OCI-LY7 (cell line): ENCODE results near the gene PILRB. TPM values are rescaled to one million over a fixed set of nuclear protein-coding genes. Genes with fewer than 3 reads are reported as not detected.
A peak's percentile ranks its signal among the peaks of the same experiment; 100 is the strongest.
"Not testable (repeated sequence)": the region's sequence is repeated elsewhere in the genome, so short reads cannot be mapped to it uniquely, and the experiment has no call there.

Experiments used
- BruUV-seq: library from RNA; stranded (reverse); fragments of 400-500 nt; replicated peaks from 2 replicates; lab custom pipeline; 2021; lab: Mats Ljungman, UMichigan
- CTCF ChIA-PET: fragments of 300-600 bp; sonication (Branson Sonifier 250); formaldehyde crosslinking; loops from one replicate; lab custom pipeline; 2022; ENCODE audit warnings: antibody characterized with exemption; ENCODE audit not compliant: unreplicated experiment; lab: Charles Lee
- POLR2A ChIA-PET: fragments of 300-600 bp; sonication (Branson Sonifier 250); formaldehyde crosslinking; loops from one replicate; lab custom pipeline; 2022; ENCODE audit warnings: antibody characterized with exemption; lab: Charles Lee
- DNase-seq: peaks from one replicate; pipeline ENCODE4 v3.0.0-alpha.2; 2015; ENCODE audit warnings: low spot score
- H2AFZ ChIP-seq: fragments of 200-600 bp; sonication (generic), shearing (Covaris generic); 2 replicates; pipeline ENCODE4 v1.6.1; 2014; ENCODE audit warnings: mild to moderate bottlenecking, antibody characterized with exemption, low read length, moderate library complexity
- H3K27ac ChIP-seq: fragments of 200-600 bp; sonication (generic); 2 replicates; pipeline ENCODE4 v1.5.1; 2014; ENCODE audit warnings: mixed run types, low read depth, mild to moderate bottlenecking, moderate library complexity, low read length, inconsistent platforms; ENCODE audit not compliant: poor library complexity, severe bottlenecking
- H3K36me3 ChIP-seq: fragments of 200-600 bp; sonication (generic); 2 replicates; pipeline ENCODE4 v1.6.1; 2014; ENCODE audit warnings: mild to moderate bottlenecking, antibody characterized with exemption, low read length, moderate library complexity, mixed read lengths; ENCODE audit not compliant: insufficient read depth
- H3K4me1 ChIP-seq: fragments of 200-600 bp; sonication (generic); 2 replicates; pipeline ENCODE4 v1.5.1; 2014; ENCODE audit warnings: mild to moderate bottlenecking, low read length; ENCODE audit not compliant: insufficient read depth, poor library complexity, severe bottlenecking
- H3K4me2 ChIP-seq: fragments of 200-600 bp; sonication (generic); 2 replicates; pipeline ENCODE4 v1.6.1; 2014; ENCODE audit warnings: mild to moderate bottlenecking, low read length
- H3K4me3 ChIP-seq: fragments of 200-600 bp; sonication (generic); 2 replicates; pipeline ENCODE4 v1.5.1; 2014; ENCODE audit warnings: mild to moderate bottlenecking, low read depth, low read length; ENCODE audit not compliant: poor library complexity, severe bottlenecking
- H3K79me2 ChIP-seq: fragments of 200-600 bp; sonication (generic); 2 replicates; pipeline ENCODE4 v1.6.1; 2016; ENCODE audit warnings: low read depth, mild to moderate bottlenecking, low read length, moderate library complexity, mixed read lengths; ENCODE audit not compliant: insufficient read depth
- H3K9me2 ChIP-seq: fragments of 200-600 bp; sonication (generic); 2 replicates; pipeline ENCODE4 v1.6.1; 2016; ENCODE audit warnings: mild to moderate bottlenecking, low read length, mixed read lengths; ENCODE audit not compliant: insufficient read depth
- H3K9me3 ChIP-seq: fragments of 200-600 bp; sonication (generic); 2 replicates; pipeline ENCODE4 v1.6.1; 2014; ENCODE audit warnings: mild to moderate bottlenecking, mixed run types, low read length, mixed read lengths
- H4K20me1 ChIP-seq: fragments of 200-600 bp; sonication (generic); 2 replicates; pipeline ENCODE4 v1.6.1; 2014; ENCODE audit warnings: mild to moderate bottlenecking, antibody characterized with exemption, low read length, moderate library complexity, mixed read lengths; ENCODE audit not compliant: insufficient read depth
- EZH2phosphoT487 ChIP-seq: fragments of 200-600 bp; sonication (generic); IDR thresholded peaks from 2 replicates; pipeline ENCODE4 v1.6.1; 2018; ENCODE audit warnings: low read depth, borderline replicate concordance, mild to moderate bottlenecking, mixed run types, antibody characterized with exemption, low read length, moderate library complexity, mixed read lengths
- intact Hi-C: fragments of 100-400 bp; cut with micrococcal nuclease; formaldehyde crosslinking; loops from one replicate; pipeline ENCODE4 v1.10.0; 2022; ENCODE audit not compliant: unreplicated experiment
- total RNA-seq, 2 experiments: library from RNA; depleted of rRNA in 1 of 2; stranded (reverse); fragments of >200 nt in 1 of 2; shearing (Covaris generic) in 1 of 2; gene quantifications; 2 replicates each; pipeline ENCODE4 v1.2.3, GENCODE V29; 2014 to 2022
- TF ChIP-seq, protein P1 (sequence below): fragments of 200-600 bp; sonication (generic); conservative IDR thresholded peaks from 2 replicates; pipeline ENCODE4 v1.5.1; 2014; ENCODE audit warnings: mild to moderate bottlenecking, antibody characterized with exemption, low read length, moderate library complexity, mixed read lengths

Gene PILRB
- total RNA-seq, 2 experiments from 2014 or later = 95.0 to 102 TPM

DNA sequence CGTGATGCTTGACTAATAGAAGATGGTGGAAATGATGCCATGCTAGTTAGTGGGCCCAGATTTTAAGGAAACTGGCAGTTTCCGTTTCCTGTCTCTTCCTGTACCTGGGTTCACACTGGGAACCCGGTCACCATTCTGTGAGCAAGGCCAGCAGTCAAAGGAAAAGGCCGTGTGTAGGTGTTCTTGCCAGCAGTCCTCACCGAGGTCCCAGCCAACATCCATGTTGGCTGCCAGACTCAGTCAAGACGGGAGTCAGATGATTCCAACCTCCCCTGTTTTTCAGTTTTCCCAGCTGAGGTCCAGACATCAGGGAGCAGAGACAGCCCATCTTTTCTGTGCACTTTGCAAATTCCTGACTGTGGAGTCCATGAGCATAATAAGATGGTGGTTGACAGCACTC lies 15.2 kb upstream of the PILRB start:
- no peak overlapping the region for H2AFZ ChIP-seq
- peaks cover 37% of the 10 kb centered on the region; the same call in 1 of the 2 replicates for H3K79me2 ChIP-seq
- POLR2A ChIA-PET = no interaction called here
- H3K4me2 ChIP-seq = no peak overlapping the region; the same call in 1 of the 2 replicates
- intact Hi-C loops = loop anchor here (10.0 kb wide), 1 partner anchor 208 kb away; no protein-coding TSS in a partner anchor
- H3K9me3 ChIP-seq = no peaks in the 10 kb centered on the region
- TF ChIP-seq, protein P1, sequence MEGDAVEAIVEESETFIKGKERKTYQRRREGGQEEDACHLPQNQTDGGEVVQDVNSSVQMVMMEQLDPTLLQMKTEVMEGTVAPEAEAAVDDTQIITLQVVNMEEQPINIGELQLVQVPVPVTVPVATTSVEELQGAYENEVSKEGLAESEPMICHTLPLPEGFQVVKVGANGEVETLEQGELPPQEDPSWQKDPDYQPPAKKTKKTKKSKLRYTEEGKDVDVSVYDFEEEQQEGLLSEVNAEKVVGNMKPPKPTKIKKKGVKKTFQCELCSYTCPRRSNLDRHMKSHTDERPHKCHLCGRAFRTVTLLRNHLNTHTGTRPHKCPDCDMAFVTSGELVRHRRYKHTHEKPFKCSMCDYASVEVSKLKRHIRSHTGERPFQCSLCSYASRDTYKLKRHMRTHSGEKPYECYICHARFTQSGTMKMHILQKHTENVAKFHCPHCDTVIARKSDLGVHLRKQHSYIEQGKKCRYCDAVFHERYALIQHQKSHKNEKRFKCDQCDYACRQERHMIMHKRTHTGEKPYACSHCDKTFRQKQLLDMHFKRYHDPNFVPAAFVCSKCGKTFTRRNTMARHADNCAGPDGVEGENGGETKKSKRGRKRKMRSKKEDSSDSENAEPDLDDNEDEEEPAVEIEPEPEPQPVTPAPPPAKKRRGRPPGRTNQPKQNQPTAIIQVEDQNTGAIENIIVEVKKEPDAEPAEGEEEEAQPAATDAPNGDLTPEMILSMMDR = no peak
- TF ChIP-seq EZH2phosphoT487 = no peak
- BruUV-seq = no TSS peak
- H4K20me1 ChIP-seq = peaks cover 8% of the 10 kb centered on the region; the same call in 1 of the 2 replicates
- DNase-seq = no peak
- no peaks in the 10 kb centered on the region for H3K9me2 ChIP-seq
- peaks cover 49% of the 10 kb centered on the region for H3K4me1 ChIP-seq
- CTCF ChIA-PET = interaction anchor here (0.6 kb wide), 1 partner anchor 283 kb away, joined by 3 read pairs; no protein-coding TSS in a partner anchor
- no peak overlapping the region for H3K4me3 ChIP-seq
- no peak overlapping the region for H3K27ac ChIP-seq
- peaks cover 68% of the 10 kb centered on the region for H3K36me3 ChIP-seq

DNA sequence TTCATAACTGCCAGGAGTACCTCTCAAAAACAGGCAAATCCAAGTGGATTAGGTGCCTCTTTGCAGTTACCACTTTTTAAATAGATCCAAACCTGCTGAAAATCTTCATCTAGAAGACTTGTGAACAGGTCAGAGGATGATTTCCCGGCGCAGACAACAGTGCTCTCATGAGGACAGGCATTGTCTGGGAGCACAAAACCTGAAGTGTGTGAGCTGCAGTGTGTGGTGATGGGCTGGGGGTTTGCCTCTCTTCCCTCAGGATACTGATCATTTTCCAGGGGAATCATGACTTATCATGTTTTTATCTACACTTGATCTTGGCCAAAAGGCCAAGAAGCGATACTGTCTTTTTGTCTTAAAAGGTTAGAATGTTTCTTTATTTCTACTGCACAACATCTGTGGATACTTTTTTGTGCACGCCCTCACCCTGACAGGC lies 13.8 kb upstream of the PILRB start:
- POLR2A ChIA-PET, BruUV-seq: not testable (repeated sequence)
- CTCF ChIA-PET = interaction anchor here (0.5 kb wide), 1 partner anchor 76 kb away, joined by 3 read pairs; no protein-coding TSS in a partner anchor

DNA sequence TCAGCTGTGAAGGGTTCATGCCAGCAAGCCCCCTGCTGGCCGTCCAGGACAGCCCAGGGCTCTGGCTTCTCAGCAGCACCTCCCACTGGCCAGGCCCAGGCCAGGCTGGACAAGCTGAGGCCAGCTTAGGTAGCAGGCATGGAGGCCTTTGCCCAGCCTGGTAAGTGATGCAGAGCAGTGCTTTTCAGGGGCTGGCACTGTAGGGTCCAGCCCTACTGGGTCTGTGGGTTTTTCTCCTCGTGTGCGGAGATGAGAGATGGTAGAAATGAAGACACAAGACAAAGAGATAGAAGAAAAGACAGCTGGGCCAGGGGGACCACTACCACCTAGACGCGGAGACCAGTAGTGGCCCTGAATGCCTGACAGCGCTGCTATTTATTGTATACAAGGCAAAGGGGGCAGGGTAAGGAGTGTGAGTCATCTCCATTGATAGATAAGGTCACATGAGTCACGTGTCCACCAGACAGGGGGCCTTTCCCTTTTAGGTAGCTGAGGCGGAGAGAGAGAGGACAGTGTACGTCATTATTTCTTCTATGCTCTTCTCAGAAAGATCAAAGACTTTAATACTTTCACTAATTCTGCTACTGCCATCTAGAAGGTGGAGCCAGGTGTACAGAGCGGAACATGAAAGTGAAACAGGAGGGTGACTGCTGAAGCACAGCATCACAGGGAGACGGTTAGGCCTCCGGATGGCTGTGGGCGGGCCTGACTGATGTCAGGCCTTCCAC lies 13.2 kb upstream of the PILRB start:
- H2AFZ ChIP-seq, H3K9me2 ChIP-seq, POLR2A ChIA-PET, H3K9me3 ChIP-seq, BruUV-seq, H4K20me1 ChIP-seq: not testable (repeated sequence)
- intact Hi-C loops = loop anchor here (10.0 kb wide), 1 partner anchor 210 kb away; no protein-coding TSS in a partner anchor
- Histone ChIP-seq H3K4me3 (peak overlapping the region; percentile 57), H3K4me2 (peak overlapping the region; percentile 93), H3K27ac (peak overlapping the region; percentile 89), H3K4me1 (peaks cover 49% of the 10 kb centered on the region), H3K36me3 (peaks cover 73% of the 10 kb centered on the region), H3K79me2 (peaks cover 28% of the 10 kb centered on the region; the same call in 1 of the 2 replicates)
- CTCF ChIA-PET = interaction anchor here (0.5 to 1.3 kb wide), 2 partner anchors 75 to 243 kb away, joined by 3 read pairs; partner anchors contain the start of gene AP4M1
- TF ChIP-seq, protein P1 = peak; percentile 80
- peak; percentile 95 for DNase-seq

More for the DNA sequence above, 13.8 kb upstream of the PILRB start:
- Histone ChIP-seq H3K36me3 (peaks cover 73% of the 10 kb centered on the region), H3K27ac (peak overlapping the region; percentile 89), H3K4me3 (peak overlapping the region; percentile 57), H3K79me2 (peaks cover 28% of the 10 kb centered on the region; the same call in 1 of the 2 replicates), H3K4me1 (peaks cover 49% of the 10 kb centered on the region), H3K4me2 (peak overlapping the region; percentile 93)
- H2AFZ ChIP-seq, H3K9me3 ChIP-seq, H3K9me2 ChIP-seq, H4K20me1 ChIP-seq: not testable (repeated sequence)
- intact Hi-C loops = loop anchor here (10.0 kb wide), 1 partner anchor 209 kb away; no protein-coding TSS in a partner anchor
- peak; percentile 28 for DNase-seq
